Measurements from ENCODE around the gene SCUBE1. TPM values are rescaled to one million over a fixed set of nuclear protein-coding genes. Genes with fewer than 3 reads are reported as not detected.

Gene SCUBE1
- total and polyA plus RNA-seq, 2 experiments from 2014 or later: 0.81 to 3.2 TPM

DNA sequence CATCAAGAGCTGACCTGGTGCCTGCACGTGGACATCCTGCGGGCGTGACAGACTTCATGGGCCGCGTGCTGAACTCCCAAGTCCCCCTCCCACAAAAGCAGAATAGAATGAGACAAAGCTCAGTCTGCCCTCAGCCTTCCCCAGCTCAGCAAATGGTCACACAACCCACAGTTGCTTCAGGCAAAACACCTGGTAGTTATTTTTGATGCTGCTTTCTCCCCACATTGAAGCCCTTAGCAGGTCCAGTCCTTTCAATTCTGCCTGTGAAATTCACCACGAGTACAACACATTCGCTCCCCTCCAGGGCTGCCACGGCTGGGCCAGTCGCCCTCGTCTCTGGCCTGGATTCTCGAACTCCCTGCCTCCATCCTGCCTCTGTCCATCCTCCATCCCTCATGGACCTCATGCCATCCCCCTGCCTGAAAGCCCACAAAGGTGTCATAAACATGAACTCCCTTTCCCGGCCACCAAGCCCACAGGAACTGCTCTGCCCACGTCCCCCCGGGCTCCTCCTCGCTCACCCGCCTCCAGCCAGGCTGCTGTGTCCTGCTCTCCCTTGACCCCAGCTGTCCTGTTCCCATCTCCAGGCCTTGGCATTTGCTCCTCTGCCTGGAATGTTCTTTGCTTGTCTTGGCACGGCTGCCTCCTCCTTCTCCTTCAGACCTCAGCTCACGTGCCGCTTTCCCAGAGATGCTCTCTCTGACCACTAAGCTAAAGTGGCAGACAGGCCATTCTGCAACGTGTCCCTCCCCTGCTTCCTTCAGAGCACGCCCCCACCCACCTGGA is 42.1 kb downstream of the SCUBE1 start:
- no peaks in the 10 kb centered on the region for H4K20me1 ChIP-seq (replicated peaks; ENCODE audit: insufficient read depth)
- H3K9me2 ChIP-seq (ENCODE audit: insufficient read depth): no peaks in the 10 kb centered on the region
- no peak for ATAC-seq
- peaks cover 2% of the 10 kb centered on the region; the same call in 1 of the 3 replicates for H3K4me1 Mint-ChIP-seq
- no peaks in the 10 kb centered on the region for H3K4me1 ChIP-seq (ENCODE audit: insufficient read depth)
- H3K79me2 ChIP-seq (replicated peaks; ENCODE audit: insufficient read depth): no peaks in the 10 kb centered on the region
- no peak overlapping the region for H2AFZ ChIP-seq
- no peak overlapping the region for H3K4me3 Mint-ChIP-seq
- no peaks in the 10 kb centered on the region; the same call in 2 of the 3 replicates for H3K9me3 Mint-ChIP-seq
- no peak for DNase-seq (ENCODE audit: low spot score)
- no peaks in the 10 kb centered on the region; the same call in 1 of the 3 replicates for H3K36me3 Mint-ChIP-seq (ENCODE audit: low read depth)
- H3K27ac ChIP-seq (ENCODE audit: low read depth): no peak overlapping the region
- no peak for TF ChIP-seq ZNF114 (CRISPR knock-in tag; IDR thresholded peaks at IDR 0.05)
- TF ChIP-seq EZH2phosphoT487 (IDR thresholded peaks at IDR 0.05; ENCODE audit: unreplicated experiment): no peak
- TF ChIP-seq, protein P1, sequence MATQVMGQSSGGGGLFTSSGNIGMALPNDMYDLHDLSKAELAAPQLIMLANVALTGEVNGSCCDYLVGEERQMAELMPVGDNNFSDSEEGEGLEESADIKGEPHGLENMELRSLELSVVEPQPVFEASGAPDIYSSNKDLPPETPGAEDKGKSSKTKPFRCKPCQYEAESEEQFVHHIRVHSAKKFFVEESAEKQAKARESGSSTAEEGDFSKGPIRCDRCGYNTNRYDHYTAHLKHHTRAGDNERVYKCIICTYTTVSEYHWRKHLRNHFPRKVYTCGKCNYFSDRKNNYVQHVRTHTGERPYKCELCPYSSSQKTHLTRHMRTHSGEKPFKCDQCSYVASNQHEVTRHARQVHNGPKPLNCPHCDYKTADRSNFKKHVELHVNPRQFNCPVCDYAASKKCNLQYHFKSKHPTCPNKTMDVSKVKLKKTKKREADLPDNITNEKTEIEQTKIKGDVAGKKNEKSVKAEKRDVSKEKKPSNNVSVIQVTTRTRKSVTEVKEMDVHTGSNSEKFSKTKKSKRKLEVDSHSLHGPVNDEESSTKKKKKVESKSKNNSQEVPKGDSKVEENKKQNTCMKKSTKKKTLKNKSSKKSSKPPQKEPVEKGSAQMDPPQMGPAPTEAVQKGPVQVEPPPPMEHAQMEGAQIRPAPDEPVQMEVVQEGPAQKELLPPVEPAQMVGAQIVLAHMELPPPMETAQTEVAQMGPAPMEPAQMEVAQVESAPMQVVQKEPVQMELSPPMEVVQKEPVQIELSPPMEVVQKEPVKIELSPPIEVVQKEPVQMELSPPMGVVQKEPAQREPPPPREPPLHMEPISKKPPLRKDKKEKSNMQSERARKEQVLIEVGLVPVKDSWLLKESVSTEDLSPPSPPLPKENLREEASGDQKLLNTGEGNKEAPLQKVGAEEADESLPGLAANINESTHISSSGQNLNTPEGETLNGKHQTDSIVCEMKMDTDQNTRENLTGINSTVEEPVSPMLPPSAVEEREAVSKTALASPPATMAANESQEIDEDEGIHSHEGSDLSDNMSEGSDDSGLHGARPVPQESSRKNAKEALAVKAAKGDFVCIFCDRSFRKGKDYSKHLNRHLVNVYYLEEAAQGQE (IDR thresholded peaks at IDR 0.05; ENCODE audit: unreplicated experiment): no peak
- TF ChIP-seq, protein P2, sequence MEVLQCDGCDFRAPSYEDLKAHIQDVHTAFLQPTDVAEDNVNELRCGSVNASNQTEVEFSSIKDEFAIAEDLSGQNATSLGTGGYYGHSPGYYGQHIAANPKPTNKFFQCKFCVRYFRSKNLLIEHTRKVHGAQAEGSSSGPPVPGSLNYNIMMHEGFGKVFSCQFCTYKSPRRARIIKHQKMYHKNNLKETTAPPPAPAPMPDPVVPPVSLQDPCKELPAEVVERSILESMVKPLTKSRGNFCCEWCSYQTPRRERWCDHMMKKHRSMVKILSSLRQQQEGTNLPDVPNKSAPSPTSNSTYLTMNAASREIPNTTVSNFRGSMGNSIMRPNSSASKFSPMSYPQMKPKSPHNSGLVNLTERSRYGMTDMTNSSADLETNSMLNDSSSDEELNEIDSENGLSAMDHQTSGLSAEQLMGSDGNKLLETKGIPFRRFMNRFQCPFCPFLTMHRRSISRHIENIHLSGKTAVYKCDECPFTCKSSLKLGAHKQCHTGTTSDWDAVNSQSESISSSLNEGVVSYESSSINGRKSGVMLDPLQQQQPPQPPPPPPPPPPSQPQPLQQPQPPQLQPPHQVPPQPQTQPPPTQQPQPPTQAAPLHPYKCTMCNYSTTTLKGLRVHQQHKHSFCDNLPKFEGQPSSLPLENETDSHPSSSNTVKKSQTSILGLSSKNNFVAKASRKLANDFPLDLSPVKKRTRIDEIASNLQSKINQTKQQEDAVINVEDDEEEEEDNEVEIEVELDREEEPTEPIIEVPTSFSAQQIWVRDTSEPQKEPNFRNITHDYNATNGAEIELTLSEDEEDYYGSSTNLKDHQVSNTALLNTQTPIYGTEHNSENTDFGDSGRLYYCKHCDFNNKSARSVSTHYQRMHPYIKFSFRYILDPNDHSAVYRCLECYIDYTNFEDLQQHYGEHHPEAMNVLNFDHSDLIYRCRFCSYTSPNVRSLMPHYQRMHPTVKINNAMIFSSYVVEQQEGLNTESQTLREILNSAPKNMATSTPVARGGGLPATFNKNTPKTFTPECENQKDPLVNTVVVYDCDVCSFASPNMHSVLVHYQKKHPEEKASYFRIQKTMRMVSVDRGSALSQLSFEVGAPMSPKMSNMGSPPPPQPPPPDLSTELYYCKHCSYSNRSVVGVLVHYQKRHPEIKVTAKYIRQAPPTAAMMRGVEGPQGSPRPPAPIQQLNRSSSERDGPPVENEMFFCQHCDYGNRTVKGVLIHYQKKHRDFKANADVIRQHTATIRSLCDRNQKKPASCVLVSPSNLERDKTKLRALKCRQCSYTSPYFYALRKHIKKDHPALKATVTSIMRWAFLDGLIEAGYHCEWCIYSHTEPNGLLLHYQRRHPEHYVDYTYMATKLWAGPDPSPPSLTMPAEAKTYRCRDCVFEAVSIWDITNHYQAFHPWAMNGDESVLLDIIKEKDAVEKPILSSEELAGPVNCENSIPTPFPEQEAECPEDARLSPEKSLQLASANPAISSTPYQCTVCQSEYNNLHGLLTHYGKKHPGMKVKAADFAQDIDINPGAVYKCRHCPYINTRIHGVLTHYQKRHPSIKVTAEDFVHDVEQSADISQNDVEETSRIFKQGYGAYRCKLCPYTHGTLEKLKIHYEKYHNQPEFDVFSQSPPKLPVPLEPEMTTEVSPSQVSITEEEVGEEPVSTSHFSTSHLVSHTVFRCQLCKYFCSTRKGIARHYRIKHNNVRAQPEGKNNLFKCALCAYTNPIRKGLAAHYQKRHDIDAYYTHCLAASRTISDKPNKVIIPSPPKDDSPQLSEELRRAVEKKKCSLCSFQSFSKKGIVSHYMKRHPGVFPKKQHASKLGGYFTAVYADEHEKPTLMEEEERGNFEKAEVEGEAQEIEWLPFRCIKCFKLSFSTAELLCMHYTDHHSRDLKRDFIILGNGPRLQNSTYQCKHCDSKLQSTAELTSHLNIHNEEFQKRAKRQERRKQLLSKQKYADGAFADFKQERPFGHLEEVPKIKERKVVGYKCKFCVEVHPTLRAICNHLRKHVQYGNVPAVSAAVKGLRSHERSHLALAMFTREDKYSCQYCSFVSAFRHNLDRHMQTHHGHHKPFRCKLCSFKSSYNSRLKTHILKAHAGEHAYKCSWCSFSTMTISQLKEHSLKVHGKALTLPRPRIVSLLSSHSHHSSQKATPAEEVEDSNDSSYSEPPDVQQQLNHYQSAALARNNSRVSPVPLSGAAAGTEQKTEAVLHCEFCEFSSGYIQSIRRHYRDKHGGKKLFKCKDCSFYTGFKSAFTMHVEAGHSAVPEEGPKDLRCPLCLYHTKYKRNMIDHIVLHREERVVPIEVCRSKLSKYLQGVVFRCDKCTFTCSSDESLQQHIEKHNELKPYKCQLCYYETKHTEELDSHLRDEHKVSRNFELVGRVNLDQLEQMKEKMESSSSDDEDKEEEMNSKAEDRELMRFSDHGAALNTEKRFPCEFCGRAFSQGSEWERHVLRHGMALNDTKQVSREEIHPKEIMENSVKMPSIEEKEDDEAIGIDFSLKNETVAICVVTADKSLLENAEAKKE (CRISPR knock-in tag; IDR thresholded peaks at IDR 0.05): no peak
- TF ChIP-seq CREB1 (CRISPR knock-in tag; IDR thresholded peaks at IDR 0.05; ENCODE audit: low read depth): no peak
- TF ChIP-seq, protein P3, sequence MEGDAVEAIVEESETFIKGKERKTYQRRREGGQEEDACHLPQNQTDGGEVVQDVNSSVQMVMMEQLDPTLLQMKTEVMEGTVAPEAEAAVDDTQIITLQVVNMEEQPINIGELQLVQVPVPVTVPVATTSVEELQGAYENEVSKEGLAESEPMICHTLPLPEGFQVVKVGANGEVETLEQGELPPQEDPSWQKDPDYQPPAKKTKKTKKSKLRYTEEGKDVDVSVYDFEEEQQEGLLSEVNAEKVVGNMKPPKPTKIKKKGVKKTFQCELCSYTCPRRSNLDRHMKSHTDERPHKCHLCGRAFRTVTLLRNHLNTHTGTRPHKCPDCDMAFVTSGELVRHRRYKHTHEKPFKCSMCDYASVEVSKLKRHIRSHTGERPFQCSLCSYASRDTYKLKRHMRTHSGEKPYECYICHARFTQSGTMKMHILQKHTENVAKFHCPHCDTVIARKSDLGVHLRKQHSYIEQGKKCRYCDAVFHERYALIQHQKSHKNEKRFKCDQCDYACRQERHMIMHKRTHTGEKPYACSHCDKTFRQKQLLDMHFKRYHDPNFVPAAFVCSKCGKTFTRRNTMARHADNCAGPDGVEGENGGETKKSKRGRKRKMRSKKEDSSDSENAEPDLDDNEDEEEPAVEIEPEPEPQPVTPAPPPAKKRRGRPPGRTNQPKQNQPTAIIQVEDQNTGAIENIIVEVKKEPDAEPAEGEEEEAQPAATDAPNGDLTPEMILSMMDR (conservative IDR thresholded peaks at IDR 0.05; ENCODE audit: low read depth in 2 of 2): no peak
- TF ChIP-seq ZNF331 (CRISPR knock-in tag; IDR thresholded peaks at IDR 0.05; ENCODE audit: low read depth): no peak
- no peak for TF ChIP-seq POLR2AphosphoS5 (IDR thresholded peaks at IDR 0.05; ENCODE audit: low read depth)
- TF ChIP-seq NANOG (IDR thresholded peaks at IDR 0.05; ENCODE audit: borderline replicate concordance): no peak
- TF ChIP-seq, protein P4, sequence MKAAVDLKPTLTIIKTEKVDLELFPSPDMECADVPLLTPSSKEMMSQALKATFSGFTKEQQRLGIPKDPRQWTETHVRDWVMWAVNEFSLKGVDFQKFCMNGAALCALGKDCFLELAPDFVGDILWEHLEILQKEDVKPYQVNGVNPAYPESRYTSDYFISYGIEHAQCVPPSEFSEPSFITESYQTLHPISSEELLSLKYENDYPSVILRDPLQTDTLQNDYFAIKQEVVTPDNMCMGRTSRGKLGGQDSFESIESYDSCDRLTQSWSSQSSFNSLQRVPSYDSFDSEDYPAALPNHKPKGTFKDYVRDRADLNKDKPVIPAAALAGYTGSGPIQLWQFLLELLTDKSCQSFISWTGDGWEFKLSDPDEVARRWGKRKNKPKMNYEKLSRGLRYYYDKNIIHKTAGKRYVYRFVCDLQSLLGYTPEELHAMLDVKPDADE (IDR thresholded peaks at IDR 0.05): no peak
- no peak for TF ChIP-seq EZH2 (IDR thresholded peaks at IDR 0.05; ENCODE audit: low read depth, unreplicated experiment)
- TF ChIP-seq STAT1 (IDR thresholded peaks at IDR 0.05; ENCODE audit: unreplicated experiment): no peak
- H3K27me3 ChIP-seq (ENCODE audit: insufficient read depth): no peaks in the 10 kb centered on the region
- no peak overlapping the region for H3K27ac Mint-ChIP-seq
- H3F3A ChIP-seq (replicated peaks; ENCODE audit: low read depth): 0 out of 2 replicates have a peak, but pooled peaks cover 2% of the 10 kb centered on the region
- H3K36me3 ChIP-seq (ENCODE audit: insufficient read depth): no peaks in the 10 kb centered on the region
- no peak overlapping the region for H3K4me2 ChIP-seq
- H3K4me3 ChIP-seq: no peak overlapping the region
- peaks cover 11% of the 10 kb centered on the region for H3K27me3 Mint-ChIP-seq (ENCODE audit: insufficient read depth, low read depth, poor library complexity)
